ENCODE measurements around the gene GJC2. TPM values are rescaled to one million over a fixed set of nuclear protein-coding genes. Genes with fewer than 3 reads are reported as not detected.

Gene GJC2
- polyA plus RNA-seq, 2 of the 4 experiments (the other 2 are of a cell fraction), result 0.09 to 0.48 TPM

DNA sequence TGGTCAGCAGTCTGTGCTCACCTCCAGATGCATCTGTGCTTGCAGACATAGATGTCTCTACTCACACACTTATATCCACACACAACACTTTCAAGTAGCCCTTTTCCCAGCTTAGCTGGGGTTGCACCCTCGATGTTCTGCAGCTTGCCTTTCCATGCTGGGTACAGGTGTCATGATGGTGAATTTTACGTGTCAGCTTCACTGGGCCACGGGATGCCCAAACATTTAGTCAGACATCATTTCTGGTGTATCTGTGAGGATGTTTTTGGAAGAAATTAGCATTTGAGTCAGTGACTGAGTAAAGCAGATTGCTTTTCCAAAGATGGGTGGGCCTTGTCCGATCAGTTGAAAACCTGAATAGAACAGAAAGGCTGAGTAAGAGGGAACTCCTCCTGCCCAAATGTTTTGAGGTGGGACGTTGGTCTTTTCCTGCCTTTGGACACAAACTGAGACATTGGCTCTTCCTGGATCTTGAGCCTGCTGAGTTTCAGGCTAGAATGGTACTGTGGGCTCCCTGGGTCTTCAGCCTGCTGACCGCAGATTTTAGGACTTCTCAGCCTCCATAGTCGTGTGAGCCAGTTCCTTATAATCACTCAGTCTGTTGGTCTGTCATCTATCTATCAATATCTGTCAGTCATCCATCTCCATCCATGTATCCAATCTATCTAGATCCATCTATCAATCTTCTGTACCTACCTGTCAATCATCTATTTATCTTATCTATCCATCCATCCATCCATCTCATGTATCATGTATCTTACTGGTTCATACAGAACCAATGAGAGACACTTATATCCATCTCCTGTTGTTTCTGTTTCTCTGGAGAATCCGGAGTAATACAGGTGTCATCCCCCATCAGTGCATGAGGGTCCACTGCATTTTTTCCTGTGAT, 45.4 kb downstream of the GJC2 start (continued):
- TF ChIP-seq, protein P1, sequence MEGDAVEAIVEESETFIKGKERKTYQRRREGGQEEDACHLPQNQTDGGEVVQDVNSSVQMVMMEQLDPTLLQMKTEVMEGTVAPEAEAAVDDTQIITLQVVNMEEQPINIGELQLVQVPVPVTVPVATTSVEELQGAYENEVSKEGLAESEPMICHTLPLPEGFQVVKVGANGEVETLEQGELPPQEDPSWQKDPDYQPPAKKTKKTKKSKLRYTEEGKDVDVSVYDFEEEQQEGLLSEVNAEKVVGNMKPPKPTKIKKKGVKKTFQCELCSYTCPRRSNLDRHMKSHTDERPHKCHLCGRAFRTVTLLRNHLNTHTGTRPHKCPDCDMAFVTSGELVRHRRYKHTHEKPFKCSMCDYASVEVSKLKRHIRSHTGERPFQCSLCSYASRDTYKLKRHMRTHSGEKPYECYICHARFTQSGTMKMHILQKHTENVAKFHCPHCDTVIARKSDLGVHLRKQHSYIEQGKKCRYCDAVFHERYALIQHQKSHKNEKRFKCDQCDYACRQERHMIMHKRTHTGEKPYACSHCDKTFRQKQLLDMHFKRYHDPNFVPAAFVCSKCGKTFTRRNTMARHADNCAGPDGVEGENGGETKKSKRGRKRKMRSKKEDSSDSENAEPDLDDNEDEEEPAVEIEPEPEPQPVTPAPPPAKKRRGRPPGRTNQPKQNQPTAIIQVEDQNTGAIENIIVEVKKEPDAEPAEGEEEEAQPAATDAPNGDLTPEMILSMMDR (IDR thresholded peaks at IDR 0.05), result no peak

DNA sequence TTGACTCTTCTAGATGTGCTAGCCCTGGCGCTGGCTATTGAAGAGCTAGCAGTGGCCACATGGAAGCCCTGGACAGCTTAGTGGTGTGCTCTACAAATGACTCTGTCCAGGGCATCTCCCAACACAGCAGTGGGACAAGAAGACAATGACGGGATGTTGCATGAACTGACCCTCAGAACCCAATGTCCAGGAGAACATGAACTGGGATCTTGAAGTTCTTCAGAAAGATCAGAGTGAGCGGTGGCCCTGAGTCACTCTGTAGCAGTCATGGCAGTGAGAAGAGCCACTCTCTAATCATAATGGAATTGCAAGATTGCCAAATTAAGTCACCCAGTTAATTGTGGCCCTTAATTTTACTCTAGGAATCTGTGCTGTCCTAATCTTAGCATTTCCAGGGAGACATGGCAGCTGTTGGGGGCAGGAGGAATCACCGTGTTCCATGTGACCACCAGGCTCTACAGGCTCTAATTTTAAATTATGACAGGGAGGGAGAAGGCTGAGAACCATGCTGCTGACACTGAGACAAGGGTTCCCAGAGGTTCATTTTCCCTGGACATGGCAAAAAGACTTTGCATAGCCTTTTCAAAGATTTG, 47.9 kb downstream of the GJC2 start:
- ChIA-PET CTCF (interaction anchor here (1.2 kb wide), 1 partner anchor 17 kb away, joined by 5 read pairs; no protein-coding TSS in a partner anchor), POLR2A (no interaction called here)
- no peak overlapping the region for H3K4me3 ChIP-seq
- no peak for FAIRE-seq
- WGBS (ENCODE audit: missing lambda C conversion rate), result 51% methylated on average over 4 of the region's 4 CpGs
- ATAC-seq, result no peak
- no peak for TF ChIP-seq FOXS1 (CRISPR knock-in tag; IDR thresholded peaks at IDR 0.05)
- no peak for TF ChIP-seq HOXB5 (CRISPR knock-in tag; IDR thresholded peaks at IDR 0.05)
- no peak for TF ChIP-seq RFX5 (IDR thresholded peaks at IDR 0.05)
- TF ChIP-seq BHLHE40 (IDR thresholded peaks at IDR 0.05; ENCODE audit: low read depth, low read length), result no peak
- TF ChIP-seq KDM5A (IDR thresholded peaks at IDR 0.05), result no peak
- no peak for TF ChIP-seq POLR2A (IDR thresholded peaks at IDR 0.05; ENCODE audit: low read length)
- TF ChIP-seq POLR2AphosphoS2 (conservative IDR thresholded peaks at IDR 0.05; ENCODE audit: low read length), result no peak
- no peak for TF ChIP-seq ZFP36 (IDR thresholded peaks at IDR 0.05; ENCODE audit: borderline replicate concordance, partially characterized antibody)
- TF ChIP-seq ELK1 (IDR thresholded peaks at IDR 0.05; ENCODE audit: low read depth, low read length), result no peak
- TF ChIP-seq NR3C1 (IDR thresholded peaks at IDR 0.05), result no peak
- no peak for TF ChIP-seq EHMT2 (IDR thresholded peaks at IDR 0.05; ENCODE audit: low read depth)
- H3K9me3 ChIP-seq, result peaks cover 32% of the 10 kb centered on the region
- no peak for DNase-seq (ENCODE audit: low read depth in 1 of 2, low spot score in 1 of 2)
- no peak overlapping the region for H3K27ac ChIP-seq
- no peak overlapping the region for H3K4me2 ChIP-seq
- H3K4me1 ChIP-seq, result no peaks in the 10 kb centered on the region

DNA sequence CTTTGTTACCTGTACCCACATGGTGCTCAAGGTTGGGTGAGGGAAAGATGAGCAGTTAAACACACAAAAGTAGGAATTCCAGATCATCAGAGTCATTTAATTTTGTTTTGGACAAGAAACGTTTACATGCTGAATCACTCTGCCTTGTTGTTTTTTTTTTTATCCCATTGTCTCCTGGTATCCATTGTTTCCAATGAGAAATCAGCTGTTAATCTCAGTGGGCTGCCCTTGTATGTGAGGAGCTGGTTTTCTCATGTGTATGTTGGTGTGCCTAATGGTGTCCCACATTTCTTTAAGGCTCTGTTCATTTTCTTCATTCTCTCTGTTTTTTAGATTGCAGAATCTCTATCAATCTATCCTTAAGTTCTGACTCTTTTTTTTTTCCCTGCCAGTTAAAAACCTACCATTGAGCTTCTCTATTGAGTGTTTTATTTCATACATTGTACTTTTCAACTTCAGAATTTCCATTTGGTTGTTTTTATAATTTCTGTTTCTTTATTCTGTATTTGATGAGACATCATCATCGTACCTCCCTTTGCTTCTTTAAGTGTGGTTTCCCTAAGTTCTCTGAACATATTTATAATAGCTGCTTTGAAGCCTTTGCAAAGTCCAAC, 49.4 kb downstream of the GJC2 start:
- FAIRE-seq, result no peak
- no peak overlapping the region for H3K27ac ChIP-seq
- H3K4me2 ChIP-seq, result no peak overlapping the region
- 41% methylated on average over 2 of the region's 2 CpGs for WGBS (ENCODE audit: missing lambda C conversion rate)
- ChIA-PET CTCF (interaction anchor here (1.4 to 1.5 kb wide), 2 partner anchors 12 to 15 kb away, joined by 3 to 4 read pairs; no protein-coding TSS in a partner anchor), POLR2A (interaction anchor here (0.6 kb wide), 1 partner anchor 613 kb away, joined by 3 read pairs; no protein-coding TSS in a partner anchor)
- peak; percentile 47 to 50 for DNase-seq (ENCODE audit: low read depth in 1 of 2, low spot score in 1 of 2)
- peaks cover 32% of the 10 kb centered on the region for H3K9me3 ChIP-seq
- no peaks in the 10 kb centered on the region for H3K4me1 ChIP-seq
- TF ChIP-seq FOSL2 (IDR thresholded peaks at IDR 0.05) (no peak), FOSL2 (CRISPR knock-in tag; IDR thresholded peaks at IDR 0.05) (no peak), RCOR1 (IDR thresholded peaks at IDR 0.05; ENCODE audit: low read depth, low read length) (no peak), SMC3 (IDR thresholded peaks at IDR 0.05) (no peak), USF2 (IDR thresholded peaks at IDR 0.05) (no peak), E2F6 (IDR thresholded peaks at IDR 0.05; ENCODE audit: borderline replicate concordance, low read depth) (no peak), RAD21 (conservative IDR thresholded peaks at IDR 0.05 in 1 of 2, IDR thresholded peaks at IDR 0.05 in 1 of 2) (no peak)
- no peak for ATAC-seq
- H3K4me3 ChIP-seq, result no peak overlapping the region

Measured in A549 (cell line).